Stimulated activated CD8-positive, alpha-beta memory T cell treated with anti-CD3 and anti-CD28 coated beads, Interleukin-7, amount 100 ng/mL, for 1 hour (primary cell): ENCODE results near the gene VPS72.
"Not testable (repeated sequence)": the region's sequence is repeated elsewhere in the genome, so short reads cannot be mapped to it uniquely, and the experiment has no call there.

Source experiments
- DNase-seq, 2 donors: peaks; one replicate each; pipeline ENCODE4 v3.0.0-alpha.2; 2020; ENCODE audit warnings: low read depth in 2 of 2

The VPS72 gene

GRCh38 chr1:151189637-151190445, at the start of gene VPS72:
VPS72 (minus strand) TSS chr1:151190197; CDS start chr1:151190121, 76 bp downstream.
- peak; percentile 60 to 61 for DNase-seq

- no peak for DNase-seq
These were observed 48.4 kb upstream of the VPS72 start for GRCh38 chr1:151238467-151238739.

- no peak for DNase-seq
These were observed 47.9 kb upstream of the VPS72 start for GRCh38 chr1:151237678-151238466.

DNA sequence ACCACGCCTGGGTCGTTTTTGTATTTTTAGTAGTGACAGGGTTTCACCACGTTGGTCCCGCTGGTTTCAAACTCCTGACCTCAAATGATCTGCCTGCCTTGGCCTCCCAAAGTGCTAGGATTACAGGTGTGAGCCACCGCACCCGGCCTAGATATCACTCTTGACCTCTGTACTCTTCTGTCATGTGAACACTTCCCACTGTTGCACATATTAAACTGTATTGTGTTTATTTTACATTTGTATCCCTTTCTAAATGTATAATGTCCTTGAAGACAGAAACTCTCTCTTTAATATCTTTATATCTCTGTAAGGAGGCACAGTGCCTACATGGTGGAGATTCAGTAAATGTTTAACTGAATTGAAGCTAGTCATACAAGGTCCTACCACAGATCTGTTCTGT, 45.2 kb upstream of the VPS72 start:
- DNase-seq, result no peak

DNA sequence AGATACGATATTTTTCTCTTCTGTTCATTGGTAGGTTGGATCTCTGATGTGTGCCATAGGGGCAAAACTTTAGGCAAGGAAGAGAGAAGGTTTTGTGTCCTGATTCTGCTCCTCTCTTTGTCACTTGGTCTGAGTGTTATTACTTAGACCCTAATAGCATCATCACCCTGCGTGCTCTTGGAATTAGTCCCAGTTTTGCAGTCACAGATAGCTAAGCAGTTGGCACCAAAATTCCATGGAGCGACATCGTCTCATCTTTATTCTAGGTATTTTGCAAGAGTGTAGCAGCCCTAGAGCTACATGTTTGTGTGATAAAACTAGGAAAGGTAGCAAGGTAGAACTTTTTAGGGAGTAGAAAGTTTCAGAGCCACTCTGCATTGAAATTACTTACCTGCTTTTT, 32.1 kb upstream of the VPS72 start:
- no peak for DNase-seq

GRCh38 chr1:151221616-151222015, 31.6 kb upstream of the VPS72 start:
- no peak for DNase-seq

- DNase-seq, result no peak
These were observed 23.6 kb upstream of the VPS72 start for GRCh38 chr1:151213560-151213959.

GRCh38 chr1:151211972-151212705, 22.1 kb upstream of the VPS72 start:
- no peak for DNase-seq

DNA sequence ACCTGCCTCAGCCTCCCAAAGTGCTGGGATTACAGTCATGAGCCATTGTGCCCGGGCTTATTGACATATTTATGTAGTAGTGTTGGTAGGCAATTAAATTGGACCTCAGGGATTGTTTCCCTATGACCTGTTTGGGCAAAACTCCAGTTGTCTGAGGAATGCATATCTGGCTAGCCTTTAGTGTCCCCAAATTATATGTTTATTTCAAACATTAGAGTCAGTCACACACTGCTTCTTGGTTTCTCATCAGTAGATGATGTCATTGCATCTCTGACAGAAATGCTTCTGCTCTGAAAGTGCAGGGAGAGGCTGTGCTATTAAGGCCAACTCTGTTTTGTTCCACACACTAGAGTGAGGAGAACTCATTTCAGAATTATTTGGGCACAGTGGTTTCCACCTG, 20.8 kb upstream of the VPS72 start:
- DNase-seq, result no peak

DNA sequence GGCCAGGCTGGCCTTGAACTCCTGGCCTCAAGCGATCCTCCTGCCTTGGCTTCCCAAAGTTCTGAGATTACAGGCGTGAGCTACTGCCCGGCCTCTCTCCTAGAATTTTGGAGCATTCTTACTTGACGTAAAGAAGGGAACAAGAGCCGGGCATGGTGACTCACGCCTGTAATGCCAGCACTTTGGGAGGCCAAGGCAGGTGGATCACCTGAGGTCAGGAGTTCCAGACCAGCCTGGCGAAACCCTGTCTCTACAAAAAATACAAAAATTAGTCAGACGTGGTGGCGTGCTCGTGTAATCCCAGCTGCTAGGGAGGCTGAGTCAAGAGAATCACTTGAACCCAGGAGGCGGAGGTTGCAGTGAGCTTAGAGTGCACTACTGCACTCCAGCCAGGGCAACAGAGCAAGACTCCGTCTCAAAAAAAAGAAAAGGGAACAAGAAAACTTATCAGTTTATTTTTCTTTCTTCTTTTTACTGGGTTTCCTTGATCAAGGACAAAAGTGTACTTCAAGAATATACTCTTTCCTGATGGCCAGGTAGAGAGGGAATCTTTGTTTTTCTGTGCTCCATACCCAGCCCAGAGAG, 15.5 kb upstream of the VPS72 start:
- DNase-seq, result not testable (repeated sequence)

DNA sequence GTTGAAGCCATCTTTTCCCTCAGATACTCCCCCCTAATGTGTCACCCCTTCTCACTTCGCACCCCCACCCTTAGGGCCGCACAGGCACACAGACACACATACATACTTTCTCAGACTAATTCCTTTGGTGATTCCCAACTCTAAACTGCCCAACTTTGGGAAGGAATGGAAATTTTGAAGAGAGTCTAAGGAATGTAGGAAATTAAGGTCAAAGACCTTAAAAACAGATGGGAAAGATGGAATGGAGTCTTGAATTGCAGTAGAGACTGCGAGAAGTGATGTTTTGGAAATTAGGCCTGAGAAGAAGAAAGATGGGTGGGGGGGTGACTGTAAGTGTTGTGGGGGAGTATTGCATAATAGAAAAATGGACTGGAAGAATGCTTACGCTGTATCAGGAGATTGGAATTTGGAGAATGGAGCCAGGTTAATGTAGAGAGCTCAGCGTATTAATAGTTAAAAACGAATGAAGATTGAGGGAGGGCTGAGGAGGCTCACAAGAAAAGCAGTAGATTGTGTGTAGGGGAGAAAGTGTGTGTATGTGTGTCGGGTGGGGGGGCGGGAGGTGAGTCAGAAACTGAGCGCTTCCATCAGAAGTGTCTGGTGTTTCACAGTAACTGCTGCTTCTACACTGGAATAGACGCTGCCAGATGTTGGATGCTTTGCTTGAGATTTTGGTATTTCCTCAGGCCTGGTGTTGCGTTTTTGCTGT, 10.0 kb upstream of the VPS72 start:
- no peak for DNase-seq

DNA sequence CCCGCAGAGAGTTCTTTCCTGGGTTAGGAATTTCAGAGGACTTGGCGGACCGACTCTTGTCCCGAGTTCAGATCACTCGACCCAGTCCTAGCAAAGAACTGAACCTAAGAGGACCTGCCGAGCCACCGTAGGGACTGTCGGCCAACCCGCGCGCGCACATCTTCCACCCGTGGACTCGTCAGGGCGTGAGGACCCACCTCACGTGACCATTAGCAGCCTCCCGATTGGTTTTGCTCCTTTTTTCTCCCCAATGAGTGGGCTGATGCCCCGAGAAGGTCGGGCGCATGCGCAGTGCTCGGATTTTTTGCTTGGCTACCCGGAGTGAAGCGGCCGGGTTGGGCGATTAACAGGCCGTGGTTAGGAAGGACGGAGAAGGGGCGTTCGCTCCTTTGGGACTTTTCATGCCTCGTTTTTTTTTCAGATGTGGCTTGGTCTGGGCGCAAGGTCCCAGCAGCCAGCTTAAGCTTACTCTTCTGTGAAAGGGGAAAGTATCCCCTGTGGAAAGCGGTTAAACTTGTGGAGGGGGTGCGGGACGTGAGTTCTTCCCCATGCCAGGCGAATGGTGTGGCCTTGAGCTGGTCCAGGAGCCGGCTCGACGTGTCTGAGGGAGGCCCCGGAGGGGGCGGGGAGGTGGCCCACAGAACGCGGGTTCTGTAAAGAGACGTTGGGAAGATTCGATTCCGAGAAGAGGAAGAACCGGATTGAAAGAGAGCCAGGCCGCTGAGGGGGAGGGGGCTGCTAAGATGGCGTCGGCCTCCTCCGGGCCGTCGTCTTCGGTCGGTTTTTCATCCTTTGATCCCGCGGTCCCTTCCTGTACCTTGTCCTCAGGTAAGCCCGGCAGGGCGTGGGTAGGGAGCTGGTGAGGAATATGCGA, 8.5 kb upstream of the VPS72 start, which contains the start of gene PIP5K1A:
TSS of gene PIP5K1A (plus strand) at position 299 of the 874 bp plus-strand sequence. CDS start at position 744, 445 bp downstream.
- DNase-seq, result peak; percentile 96 to 99

- DNase-seq, result no peak
These were observed 7.9 kb upstream of the VPS72 start for GRCh38 chr1:151197863-151198253.

GRCh38 chr1:151196292-151196800, 6.3 kb upstream of the VPS72 start:
- DNase-seq, result no peak

- not testable (repeated sequence) for DNase-seq
These were observed 5.0 kb upstream of the VPS72 start for GRCh38 chr1:151194894-151195594.

DNA sequence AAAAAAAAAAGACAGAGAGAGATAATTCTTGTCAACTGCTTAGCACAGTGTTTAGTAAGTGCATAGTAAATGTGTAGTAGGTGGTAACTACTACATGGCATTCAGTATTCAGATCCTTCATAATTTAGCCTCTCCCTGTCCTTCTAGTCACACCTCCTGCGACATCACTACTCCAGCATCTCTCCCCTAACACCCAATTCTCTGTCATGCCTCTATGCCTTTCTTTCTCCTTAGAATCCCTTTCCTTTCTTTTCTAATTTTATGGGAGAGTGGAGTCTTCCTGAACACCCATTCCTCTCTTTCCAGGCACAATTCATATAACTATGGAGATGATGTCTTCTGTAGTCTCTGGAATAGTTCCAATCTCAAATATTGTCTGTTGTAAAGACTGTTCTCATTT, 3.9 kb upstream of the VPS72 start:
- DNase-seq, result no peak

DNA sequence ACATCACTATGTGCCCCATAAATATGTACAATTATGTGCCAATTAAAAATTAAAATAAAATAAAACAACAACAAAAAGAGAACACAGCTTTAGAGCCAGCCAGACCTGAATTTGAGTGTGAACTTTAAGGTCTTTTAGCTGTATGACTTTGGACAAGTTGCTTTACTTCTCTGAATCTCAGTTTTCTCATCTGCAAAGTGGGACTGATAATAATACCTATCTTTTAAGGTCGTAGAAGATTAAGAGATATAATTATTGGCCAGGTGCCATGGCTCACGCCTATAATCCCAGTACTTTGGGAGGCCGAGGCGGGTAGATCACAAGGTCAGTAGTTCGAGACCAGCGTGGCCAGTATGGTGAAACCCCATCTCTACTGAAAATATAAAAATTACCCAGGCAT, 3.3 kb upstream of the VPS72 start:
- DNase-seq, result no peak

DNA sequence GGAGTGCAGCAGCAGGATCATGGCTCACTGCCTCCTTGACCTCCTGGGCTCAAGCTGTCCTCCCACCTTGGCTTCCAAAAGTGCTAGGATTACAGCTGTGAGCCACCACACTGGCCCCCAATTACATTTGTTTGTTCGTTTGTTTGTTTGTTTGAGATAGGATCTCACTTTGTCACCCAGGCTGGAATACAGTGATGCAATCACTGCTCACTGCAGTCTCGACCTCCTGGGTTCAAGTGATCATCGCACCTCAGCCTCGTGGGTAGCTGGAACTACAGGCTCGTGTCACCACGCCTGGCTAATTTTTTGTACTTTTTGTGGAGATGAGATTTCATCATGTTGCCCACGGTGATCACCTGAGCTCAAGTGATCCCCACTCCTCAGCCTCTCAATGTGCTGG, 2.0 kb upstream of the VPS72 start:
- no peak for DNase-seq

GRCh38 chr1:151188667-151189066, 1.3 kb downstream of the VPS72 start:
- not testable (repeated sequence) for DNase-seq

DNA sequence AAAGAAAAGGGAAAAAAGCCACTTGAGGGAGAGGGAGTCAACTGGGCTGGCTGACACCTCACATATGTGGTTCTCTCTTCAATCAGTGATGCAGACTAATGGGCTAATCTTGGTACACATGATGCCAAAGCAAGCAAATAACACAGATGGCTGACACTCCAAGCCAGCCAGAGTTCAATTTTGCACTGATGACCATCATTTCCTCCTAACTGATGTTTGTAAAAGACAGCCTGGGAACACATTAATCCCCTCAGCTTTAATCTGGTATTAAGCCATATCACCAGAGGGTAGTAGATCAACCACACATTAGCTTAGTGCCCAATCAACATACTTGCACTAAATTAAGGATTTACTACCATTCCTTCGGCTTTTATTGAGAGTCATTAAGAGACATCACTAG, 2.8 kb downstream of the VPS72 start:
- no peak for DNase-seq
